DMS 273 treated with DMSO at 0.1 percent for 48 hours (cell line): Measurements from ENCODE around the gene GAP43.

Source experiments
- DNase-seq: peaks from one replicate; lab custom pipeline; 2025; lab: John Stamatoyannopoulos, UW

GAP43 gene

DNA sequence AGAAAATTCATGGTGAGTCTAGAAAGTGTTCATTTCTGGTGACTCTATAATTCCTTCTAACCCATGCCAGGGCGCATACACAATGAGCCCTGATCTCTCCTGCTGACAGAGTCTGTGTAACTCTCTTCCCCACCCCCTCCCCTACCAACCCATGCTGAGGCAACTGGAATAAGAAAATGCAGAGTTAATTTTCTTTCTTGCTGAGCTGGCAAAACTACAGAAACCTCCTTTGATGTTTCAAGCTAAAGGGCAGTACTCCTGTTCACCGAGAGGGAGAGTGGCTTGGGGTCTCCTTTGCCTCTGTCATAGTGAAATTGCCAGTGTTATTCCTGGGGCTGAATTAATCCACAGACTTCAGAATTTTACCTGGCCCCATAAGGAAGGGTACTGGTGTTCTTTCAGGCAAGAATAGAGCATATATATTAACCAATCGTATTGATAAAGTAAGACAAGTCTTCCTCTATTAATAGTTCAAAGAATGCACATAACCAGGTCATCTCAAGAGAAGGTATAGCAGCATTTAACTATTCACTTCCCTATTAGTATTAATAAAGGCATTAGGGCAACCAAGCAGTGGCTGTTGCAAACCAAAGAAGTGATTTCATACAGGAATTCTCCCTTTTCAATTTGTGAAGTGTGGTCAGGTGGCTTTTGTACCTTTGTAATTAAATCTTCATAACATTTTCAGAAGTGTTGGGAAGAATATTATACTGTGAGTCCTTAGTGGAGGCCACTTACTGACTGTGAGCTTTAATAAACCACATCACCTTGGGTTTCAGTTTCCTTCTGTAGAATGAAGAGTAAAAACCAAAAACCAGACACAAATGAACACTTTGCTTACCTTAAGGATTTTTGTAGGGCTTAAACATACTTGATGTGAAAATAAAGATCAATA is 4.1 kb downstream of the GAP43 start:
- DNase-seq = no peak

GRCh38 chr3:115628075-115628412 is 4.7 kb downstream of the GAP43 start:
- no peak for DNase-seq

DNA sequence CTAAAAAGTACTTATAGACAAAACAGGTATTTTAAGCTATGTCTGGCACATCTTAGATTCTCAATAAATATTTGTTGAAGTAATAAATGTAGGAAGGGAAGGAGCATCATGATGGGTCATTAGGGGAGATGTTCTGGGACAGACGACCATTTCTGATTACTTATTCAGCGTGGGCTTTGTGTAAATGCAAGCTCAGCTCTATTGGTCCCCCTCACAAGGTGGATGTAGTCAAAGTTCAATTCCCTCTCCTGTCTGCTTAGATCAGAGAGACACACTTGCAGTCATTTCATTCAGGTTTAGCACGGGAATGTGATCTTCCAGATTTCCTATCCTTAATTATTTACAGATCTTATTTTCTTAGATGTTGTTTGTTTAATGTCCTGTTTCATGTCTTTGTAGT is 7.5 kb downstream of the GAP43 start:
- DNase-seq = no peak

DNA sequence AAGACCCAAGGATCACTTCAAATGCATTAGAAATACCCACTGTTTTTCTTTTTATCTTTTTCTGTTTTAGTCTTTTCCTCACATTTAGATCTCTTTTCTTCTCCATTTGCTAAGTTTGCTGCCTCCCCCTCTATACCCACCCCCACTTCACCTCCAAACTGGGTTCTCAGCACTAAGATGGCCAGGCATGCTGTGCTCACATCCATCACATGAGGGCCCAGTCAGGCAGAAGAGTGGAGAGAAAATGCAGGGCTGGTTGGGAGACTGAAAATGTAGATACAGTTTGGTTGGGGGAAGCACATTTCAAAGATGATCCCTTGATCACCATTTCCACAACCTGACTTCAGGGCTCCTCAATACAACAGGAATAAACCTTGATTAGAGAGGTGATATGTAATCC is 8.7 kb downstream of the GAP43 start:
- DNase-seq = no peak

DNA sequence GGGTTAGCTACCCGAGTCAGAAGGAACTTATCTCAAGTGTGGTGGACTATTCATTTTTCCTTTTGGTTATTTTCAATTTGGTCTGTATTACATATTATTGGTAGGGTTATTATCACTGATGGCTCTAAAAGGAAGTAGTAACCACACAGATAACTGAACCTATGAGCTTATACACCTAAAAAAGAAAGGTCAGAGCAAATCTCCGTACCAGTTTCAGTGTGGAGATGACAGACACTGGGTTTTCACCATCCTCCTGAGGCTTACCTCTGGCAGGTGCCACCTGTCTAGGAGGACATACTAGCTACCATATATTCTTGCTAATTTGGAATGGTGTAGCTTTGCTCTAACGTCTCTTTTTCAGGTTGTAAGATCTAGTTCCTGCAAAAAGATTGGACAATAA is 10.2 kb downstream of the GAP43 start:
- no peak for DNase-seq

- DNase-seq = no peak
These were observed 10.7 kb downstream of the GAP43 start for GRCh38 chr3:115634052-115634451.

DNA sequence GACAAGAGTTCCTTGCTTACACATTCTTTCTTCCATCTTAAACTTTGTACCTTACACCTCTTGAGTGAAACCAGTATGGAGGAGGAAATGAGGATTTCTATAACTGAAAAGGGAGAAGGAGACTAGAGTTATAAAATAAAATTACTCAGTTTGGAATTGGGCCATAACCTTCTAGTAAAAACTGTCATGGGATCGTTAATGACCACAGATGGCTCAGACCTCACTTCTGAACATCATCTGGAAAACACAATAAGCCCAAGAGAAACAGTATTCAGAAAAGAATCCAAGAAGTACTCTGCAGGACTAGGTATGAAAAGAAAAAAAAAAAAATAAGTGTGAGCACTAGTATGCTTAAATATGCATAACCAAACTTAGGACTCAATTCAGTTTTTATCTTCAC is 12.1 kb downstream of the GAP43 start:
- no peak for DNase-seq

DNA sequence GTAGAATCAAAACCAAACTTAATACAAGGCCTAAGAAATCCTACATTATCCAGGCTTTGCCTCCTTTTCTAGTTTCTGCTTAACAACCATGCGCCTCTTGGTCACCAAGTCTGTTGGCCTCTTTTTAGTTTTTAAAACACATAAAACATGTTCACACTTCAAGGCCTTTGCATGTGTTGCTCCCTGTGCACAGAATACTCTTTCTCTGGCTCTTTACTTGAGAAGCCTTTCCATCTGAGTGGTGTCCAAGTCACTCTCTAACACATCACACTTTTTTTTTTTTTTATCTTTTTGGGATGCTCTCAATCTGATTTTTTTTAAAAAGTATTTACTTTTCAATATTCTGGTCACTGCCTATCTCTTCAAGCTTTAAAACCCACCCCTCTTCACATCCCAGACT is 14.9 kb downstream of the GAP43 start:
- no peak for DNase-seq

GRCh38 chr3:115638991-115639390 is 15.7 kb downstream of the GAP43 start:
- peak; percentile 22 for DNase-seq

- no peak for DNase-seq
These were observed 21.1 kb downstream of the GAP43 start for GRCh38 chr3:115644391-115644790.

GRCh38 chr3:115646027-115646690 is 22.8 kb downstream of the GAP43 start:
- peak; percentile 31 for DNase-seq

DNA sequence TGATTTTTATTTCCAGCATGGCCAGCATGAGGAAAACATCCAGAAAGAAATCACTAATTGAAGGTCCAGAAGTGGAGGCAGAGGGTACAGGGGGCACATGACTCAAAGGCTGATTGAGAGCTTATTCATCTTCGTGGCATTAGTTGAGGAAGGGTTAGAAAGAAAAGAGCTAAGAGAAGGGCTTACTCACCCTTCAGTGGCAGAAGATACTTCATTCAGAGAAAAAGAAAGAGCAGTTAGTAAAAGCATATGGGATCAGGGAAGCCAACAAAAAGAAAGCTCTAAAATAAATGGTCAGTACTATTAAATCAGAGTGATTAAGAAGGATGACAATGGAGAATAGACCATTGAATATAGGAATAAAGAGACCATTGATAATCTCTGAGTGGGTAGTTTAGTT is 25.2 kb downstream of the GAP43 start:
- no peak for DNase-seq

DNA sequence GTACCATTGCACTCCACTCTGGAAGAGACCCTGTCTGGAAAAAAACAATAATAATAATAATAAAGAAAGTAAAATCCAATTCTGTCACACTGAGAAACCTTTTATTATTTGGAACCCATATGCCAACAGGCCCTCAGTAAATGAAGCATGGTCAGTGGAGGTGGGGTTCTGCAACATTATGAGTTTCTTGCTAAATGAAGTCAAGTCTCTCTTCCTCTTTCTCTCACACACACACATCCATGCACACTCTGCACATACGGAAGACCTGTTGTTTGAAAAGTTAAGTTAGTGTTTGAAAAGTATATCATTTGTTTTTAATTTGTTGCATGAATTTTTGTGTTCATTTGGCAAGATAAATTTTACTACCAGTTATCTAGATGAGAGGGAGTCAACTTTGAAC is 27.8 kb downstream of the GAP43 start:
- DNase-seq = no peak

GRCh38 chr3:115651599-115651998 is 28.3 kb downstream of the GAP43 start:
- DNase-seq = no peak

DNA sequence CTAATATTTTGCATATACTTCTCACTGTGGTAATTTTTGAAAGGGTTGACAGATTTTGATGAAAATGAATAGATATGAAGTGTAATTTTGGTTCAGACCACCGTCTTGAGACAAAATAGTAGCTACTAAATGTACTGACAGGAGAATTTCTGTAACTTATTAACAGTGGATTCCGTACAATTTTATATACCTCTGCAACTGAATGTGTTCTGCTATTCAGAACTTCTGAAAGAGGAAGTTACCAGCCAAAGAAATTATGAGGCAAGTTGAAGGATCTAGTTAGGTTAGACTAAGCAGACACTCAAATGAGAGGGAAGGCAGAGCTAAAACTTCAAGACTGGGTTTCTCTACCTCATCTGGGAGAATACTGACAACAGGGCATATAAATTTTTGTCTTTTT is 29.4 kb downstream of the GAP43 start:
- no peak for DNase-seq

DNA sequence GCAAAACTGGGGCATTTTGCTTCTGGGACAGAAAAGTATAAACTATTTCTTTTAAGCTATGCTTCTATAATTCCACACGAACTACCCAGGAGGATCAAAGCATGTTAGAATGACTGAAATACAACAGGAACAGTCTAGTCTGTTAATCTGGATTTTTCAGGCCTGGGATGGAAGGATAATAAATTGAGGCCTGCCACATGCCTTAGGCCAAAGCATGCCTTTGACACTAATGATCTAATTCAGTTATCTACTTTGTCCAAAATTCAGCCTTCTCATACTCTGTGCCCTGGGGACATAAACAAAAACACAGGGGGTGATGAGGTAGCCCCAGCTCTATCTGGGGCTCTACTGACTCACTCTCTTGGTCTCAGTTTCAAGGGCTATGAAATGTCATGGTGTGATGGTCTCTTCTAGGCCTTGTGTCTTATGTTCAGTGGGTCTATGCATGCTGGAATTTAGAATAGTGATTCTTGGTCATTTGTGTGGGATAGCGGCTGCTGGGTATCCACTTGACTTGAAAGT is 32.5 kb downstream of the GAP43 start:
- DNase-seq = no peak

DNA sequence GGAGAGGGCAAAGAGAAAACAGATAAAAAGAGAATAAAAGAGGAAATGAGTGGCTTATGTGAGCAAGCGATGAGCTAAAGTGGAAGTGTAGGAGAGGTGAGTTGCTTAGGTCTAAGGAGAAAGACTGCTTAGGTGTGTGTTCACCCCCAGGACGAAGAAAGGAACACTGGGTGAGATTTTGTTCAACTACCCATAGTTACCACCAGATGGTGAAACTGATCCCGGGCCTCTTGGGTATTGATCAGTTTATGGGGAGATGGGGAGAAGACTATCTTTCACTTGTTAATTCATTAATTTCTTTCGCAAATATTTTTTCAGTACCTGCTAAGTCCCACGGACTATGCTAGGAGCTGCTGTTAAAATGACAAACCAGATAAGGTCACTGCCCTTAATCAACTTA is 33.9 kb downstream of the GAP43 start:
- no peak for DNase-seq

- DNase-seq = no peak
These were observed 34.7 kb downstream of the GAP43 start for GRCh38 chr3:115658032-115658336.

- DNase-seq = peak; percentile 60
These were observed 35.2 kb downstream of the GAP43 start for GRCh38 chr3:115658337-115659181.

DNA sequence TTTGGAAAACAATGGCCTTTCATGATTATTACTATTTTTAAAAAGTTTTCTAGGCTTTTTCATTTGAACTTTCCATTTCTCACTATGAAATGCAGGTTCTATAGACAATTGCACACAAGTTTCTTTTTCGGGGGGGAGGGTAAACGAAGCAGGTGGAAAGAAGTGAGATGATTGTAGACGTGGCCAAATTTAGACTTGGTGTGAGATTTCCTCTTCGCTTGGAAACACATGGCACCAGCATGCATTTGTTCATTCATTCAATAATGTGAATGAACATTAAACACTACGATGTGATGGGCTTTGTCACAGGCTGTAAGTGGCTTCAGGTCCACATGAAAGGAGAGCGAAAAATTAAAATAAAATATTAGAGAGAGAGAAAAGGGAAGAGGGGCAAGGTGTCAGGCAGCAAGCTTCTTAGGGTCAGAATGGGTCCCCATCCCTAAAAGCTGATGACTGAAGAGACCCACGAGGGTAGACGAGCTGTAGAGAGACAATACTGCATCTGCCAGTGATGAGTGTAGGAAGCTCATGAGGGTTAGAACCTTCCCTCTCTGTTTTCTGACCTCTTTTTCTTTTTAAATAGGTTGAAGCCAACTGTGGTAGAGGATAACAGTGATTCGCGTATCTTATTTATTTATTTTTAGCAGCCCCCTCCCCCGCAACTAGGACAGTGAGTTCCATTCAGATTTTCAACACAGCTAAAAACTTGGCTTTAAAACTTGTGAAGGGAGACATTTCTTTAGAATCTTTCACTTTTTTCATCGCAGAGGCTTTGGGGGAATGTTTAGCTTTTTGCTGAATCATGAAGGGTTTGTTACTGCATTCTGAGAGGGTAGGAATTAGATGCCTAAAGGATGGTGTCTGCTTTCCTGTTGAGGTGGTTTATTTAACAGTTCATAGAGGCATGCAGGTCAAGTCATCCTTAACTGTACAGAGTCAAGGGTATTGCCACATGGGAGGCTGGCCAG is 36.2 kb downstream of the GAP43 start:
- no peak for DNase-seq

DNA sequence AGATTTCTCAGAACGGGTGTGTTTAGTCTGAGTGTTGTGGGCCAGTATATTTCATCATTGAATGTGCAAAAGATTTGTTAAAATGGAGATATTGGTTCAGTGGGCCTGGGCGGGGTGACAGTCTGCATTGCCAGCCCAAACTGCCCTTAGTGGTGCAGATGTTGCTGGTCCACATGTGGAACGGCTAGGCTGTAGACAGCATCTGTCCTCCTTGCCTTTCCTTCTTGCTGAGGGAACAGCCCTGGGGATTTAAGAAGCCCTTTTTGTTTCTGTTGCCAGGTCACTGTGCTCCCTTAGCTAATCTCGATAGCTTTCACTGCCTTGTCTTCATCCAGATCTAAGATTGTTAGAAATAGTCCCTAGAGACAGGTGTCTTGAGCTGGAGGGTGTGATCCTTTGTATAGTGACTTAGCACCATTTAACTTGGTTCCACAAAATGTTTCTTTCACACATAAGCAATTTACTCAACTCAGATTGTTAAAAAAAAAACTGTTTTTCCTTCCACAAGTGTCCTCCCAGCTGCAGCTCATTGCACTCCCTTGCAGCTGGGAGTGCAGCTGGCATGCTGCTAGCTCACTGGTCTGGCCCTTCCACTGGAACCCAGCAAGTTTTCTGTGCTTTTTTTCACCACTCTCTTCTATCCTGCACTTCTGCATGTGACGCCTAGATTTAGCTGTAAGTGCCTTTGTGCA is 37.5 kb downstream of the GAP43 start:
- no peak for DNase-seq
